HG03139 (cell line): ENCODE results near the gene CSAD.

Experiments used
- ATAC-seq: cut with Tn5 transposase; IDR thresholded peaks from one replicate; pipeline ENCODE4 v1.9.1; 2021; ENCODE audit not compliant: unreplicated experiment

CSAD gene

GRCh38 chr12:53180220-53180930 is at the start of gene CSAD, which contains the start of gene ZNF740:
Gene CSAD, minus strand, starts transcription at chr12:53180925. Its CDS starts 7,455 bp downstream, at chr12:53173470.
Gene ZNF740, plus strand, starts transcription at chr12:53180722. Its CDS starts 1,262 bp downstream, at chr12:53181984.
- ATAC-seq = peak; percentile 91

- no peak for ATAC-seq
Observed at GRCh38 chr12:53230108-53230845, 49.6 kb upstream of the CSAD start.

- ATAC-seq = no peak
Observed at GRCh38 chr12:53229454-53229853, 48.7 kb upstream of the CSAD start.

- no peak for ATAC-seq
Observed at GRCh38 chr12:53227836-53228235, 47.1 kb upstream of the CSAD start.

- no peak for ATAC-seq
Observed at GRCh38 chr12:53227341-53227740, 46.6 kb upstream of the CSAD start.

GRCh38 chr12:53226815-53227214 is 46.1 kb upstream of the CSAD start:
- ATAC-seq = no peak

GRCh38 chr12:53225635-53226424 is 45.1 kb upstream of the CSAD start:
- ATAC-seq = no peak

- ATAC-seq = no peak
Observed at GRCh38 chr12:53224897-53225634, 44.3 kb upstream of the CSAD start.

- no peak for ATAC-seq
Observed at GRCh38 chr12:53224061-53224896, 43.6 kb upstream of the CSAD start.

GRCh38 chr12:53223389-53224060 is 42.8 kb upstream of the CSAD start:
- no peak for ATAC-seq

GRCh38 chr12:53222806-53223261 is 42.1 kb upstream of the CSAD start:
- ATAC-seq = no peak

- ATAC-seq = no peak
Observed at GRCh38 chr12:53222170-53222721, 41.5 kb upstream of the CSAD start.

GRCh38 chr12:53221203-53222080 is 40.7 kb upstream of the CSAD start:
- peak; percentile 21 for ATAC-seq

GRCh38 chr12:53220694-53221202 is 40.0 kb upstream of the CSAD start:
- ATAC-seq = peak; percentile 53

- peak; percentile 20 for ATAC-seq
Observed at GRCh38 chr12:53219956-53220693, 39.4 kb upstream of the CSAD start.

GRCh38 chr12:53219292-53219955 is 38.7 kb upstream of the CSAD start:
- no peak for ATAC-seq
